GM03348 (cell line): ENCODE measurements around the gene PORCN.
"Not testable (repeated sequence)": the region's sequence is repeated elsewhere in the genome, so short reads cannot be mapped to it uniquely, and the experiment has no call there.

Experiments
- DNase-seq: peaks from one replicate; pipeline ENCODE4 v3.0.0; 2012; ENCODE audit warnings: low spot score

Gene PORCN

DNA sequence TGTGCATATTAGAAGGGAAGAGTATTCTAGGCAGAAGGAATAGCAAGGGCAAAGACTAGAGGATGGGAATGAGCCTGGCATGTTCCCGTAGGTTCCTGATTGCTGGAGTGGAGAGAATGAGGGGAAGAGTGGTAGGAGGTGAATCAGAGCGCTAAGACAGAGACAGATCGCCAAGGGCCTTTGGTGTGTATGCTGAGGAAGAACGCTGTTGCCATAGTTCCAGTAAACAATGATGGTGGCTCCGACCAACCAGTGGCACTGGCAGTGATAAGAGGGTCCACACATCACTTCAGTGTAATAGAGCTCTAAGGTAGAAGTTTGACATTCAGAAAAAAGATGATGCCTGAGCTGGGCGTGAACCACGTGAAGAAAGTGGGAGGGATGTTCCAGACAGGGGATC, 31.7 kb downstream of the PORCN start:
- no peak for DNase-seq

DNA sequence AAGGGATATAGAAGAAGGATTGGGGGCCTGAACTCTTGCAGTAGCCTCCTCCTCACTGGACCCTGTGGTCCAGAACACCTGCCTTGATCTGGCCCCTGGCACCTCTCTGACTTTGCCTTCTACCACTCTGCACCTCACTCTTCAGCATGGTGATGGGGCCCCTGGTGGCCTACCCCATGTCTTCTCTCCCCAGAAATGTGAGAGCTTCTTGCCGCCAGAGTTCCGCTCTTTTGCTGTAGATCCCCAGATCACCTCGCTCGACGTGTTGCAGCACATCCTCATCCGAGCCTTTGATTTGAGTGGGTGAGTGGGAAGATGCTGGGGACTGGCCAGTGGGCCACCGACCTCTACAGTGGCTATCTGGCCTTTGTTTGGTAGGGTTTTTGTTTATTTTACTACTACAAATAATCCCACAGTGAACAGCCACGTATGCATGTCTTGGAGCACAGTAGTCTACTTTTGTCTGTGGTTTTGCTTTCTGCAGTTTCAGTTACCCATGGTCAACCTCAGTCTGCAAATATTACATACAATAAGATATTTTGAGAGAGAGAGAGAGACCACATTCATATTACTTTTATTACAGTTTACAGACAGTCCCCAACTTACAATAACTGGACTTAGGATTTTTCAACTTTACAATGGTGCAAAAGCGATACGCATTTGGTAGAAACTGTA, 32.5 kb downstream of the PORCN start:
- DNase-seq, result no peak

DNA sequence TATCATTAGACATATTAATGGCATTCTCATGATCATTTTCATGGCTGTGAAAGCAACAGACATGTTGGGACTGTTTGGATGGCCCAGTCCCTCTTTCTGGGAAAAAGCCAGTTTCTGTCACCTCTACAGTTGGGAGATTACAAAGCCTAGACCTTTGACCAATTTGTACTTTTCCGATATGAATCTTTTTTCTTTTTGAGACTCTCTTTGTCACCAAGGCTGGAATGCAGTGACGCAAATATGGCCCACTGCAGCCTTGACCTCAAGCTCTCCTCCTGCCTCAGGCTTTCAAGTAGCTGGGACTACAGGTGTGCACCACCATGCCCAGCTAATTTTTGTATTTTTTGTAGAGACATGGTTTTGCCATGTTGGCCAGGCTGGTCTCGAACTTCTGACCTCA, 40.1 kb downstream of the PORCN start:
- DNase-seq, result no peak

DNA sequence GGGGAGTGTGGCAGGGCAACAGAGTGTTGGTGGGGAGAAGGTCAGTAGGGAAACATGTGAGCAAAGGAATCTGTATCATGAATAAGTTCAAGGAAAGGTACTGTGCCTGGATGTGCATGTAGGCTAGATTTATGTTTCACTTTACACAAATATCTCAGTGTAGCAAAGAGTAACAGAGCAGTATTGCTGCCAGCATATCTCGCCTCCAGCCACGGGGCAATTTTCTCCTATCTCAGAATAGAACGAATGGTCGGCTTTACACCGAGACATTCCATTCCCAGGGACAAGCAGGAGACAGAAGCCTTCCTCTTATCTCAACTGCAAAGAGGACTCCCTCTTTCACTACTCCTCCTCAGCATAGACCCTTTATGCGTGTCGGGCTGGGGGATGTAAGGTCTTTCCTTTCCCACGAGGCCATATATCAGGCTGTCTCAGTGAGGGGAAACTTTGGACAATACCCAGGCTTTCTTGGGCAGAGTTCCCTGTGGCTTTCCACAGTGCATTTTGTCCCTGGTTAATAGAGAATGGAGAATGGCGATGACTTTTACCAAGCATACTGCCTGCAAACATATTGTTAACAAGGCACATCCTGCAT, 47.0 kb downstream of the PORCN start:
- not testable (repeated sequence) for DNase-seq

DNA sequence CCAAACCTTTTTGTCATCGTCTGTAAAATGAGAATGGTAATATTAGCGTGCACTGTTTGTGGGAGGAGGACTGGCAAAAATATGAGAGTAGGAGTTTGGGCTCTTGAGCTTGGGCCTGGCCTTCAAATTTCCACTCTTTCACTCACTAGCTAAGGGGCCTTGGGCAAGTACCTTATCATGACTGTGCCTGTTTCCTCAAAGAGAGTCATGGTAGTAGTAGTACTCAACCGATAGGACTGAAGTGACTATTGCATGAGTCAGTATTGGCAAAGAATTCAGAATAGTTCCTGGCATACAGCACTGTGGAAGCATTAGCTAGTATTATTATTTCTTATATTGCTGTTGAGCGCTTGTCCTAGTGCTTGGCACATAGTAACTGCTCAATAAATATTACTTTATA, 49.5 kb downstream of the PORCN start:
- peak; percentile 62 for DNase-seq

DNA sequence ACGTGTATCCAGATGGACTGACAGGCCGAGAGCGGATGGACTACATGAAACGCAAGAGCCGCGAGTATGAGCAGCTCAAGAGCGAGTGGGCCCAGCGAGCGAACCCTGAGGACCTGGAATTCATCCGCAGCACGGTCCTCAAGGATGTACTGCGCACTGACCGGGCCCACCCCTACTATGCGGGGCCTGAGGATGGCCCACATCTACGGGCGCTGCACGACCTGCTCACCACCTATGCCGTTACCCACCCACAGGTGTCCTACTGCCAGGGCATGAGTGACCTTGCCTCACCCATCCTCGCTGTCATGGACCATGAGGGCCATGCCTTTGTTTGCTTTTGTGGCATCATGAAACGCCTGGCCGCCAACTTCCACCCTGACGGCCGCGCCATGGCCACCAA, 50.8 kb downstream of the PORCN start:
- no peak for DNase-seq

DNA sequence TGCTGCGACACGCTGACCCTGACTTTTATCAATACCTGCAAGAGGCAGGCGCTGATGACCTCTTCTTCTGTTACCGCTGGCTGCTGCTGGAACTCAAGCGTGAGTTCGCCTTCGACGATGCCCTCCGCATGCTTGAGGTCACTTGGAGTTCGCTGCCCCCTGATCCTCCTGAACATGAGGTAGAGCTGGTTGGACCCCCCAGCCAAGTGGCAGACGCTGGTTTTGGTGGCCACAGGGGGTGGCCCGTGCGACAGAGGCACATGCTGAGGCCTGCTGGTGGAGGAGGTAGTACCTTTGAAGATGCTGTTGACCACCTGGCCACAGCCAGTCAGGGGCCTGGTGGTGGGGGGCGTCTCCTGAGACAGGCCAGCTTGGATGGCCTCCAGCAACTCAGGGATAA, 51.3 kb downstream of the PORCN start:
- no peak for DNase-seq

DNA sequence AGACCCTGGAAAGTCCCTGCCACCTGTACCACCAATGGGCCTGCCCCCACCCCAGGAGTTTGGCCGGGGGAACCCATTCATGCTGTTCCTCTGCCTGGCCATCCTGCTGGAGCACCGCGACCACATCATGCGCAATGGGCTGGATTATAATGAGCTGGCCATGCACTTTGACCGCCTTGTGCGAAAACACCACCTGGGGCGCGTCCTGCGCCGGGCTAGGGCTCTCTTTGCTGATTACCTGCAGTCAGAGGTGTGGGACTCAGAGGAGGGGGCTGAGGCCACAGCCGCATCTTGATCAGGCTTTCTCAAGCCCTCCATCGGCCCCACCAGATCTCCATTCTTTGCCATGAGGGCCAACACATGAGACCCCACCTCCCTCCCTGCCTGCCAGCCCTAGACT, 51.9 kb downstream of the PORCN start:
- DNase-seq, result no peak

DNA sequence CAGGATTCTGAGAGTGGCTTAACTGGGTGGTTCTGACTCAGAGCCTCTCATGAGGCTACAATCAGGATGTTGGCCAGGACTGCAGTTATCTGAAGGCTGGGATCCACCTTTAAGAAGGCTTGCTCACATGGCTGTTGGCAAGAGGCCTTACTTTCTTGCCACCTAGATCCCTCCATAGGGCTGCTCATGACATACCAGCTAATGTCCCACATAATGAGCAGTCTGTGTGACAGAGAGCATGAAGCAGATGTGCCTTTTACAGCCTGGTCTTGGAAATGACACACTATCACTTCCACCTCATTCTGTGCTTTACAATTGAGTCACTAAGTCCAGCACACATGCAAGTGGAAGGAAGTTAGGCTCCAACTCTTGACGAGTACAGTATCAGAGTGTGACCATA, 61.2 kb downstream of the PORCN start:
- DNase-seq, result no peak
